ENCODE data around the gene STK32A.

STK32A gene

GRCh38 chr5:147400126-147400809 lies 165.4 kb downstream of the STK32A start:
- no peak for DNase-seq (ENCODE audit: extremely low read depth, low read depth)
- no peak for TF ChIP-seq CTCF (IDR thresholded peaks at IDR 0.05; ENCODE audit: low read depth, low read length)

GRCh38 chr5:147400881-147401280 lies 166.1 kb downstream of the STK32A start:
- DNase-seq (ENCODE audit: extremely low read depth, low read depth): no peak
- no peak for TF ChIP-seq CTCF (IDR thresholded peaks at IDR 0.05; ENCODE audit: low read depth, low read length)

GRCh38 chr5:147403651-147404640 lies 169.1 kb downstream of the STK32A start:
- peak; percentile 89 for DNase-seq (ENCODE audit: extremely low read depth, low read depth)
- TF ChIP-seq CTCF (IDR thresholded peaks at IDR 0.05; ENCODE audit: low read depth, low read length): no peak

GRCh38 chr5:147404706-147405105 lies 169.9 kb downstream of the STK32A start:
- no peak for DNase-seq (ENCODE audit: extremely low read depth, low read depth)
- no peak for TF ChIP-seq CTCF (IDR thresholded peaks at IDR 0.05; ENCODE audit: low read depth, low read length)

- DNase-seq (ENCODE audit: extremely low read depth, low read depth): no peak
- TF ChIP-seq CTCF (IDR thresholded peaks at IDR 0.05; ENCODE audit: low read depth, low read length): no peak
Observed at GRCh38 chr5:147406636-147407035, 171.8 kb downstream of the STK32A start.

GRCh38 chr5:147407094-147407681 lies 172.4 kb downstream of the STK32A start:
- DNase-seq (ENCODE audit: extremely low read depth, low read depth): no peak
- TF ChIP-seq CTCF (IDR thresholded peaks at IDR 0.05; ENCODE audit: low read depth, low read length): no peak

Measured in AG09319 (cell line).